HG02588 (cell line): ENCODE results near the gene TRUB1.

Experiments
- ATAC-seq: cut with Tn5 transposase; IDR thresholded peaks from one replicate; pipeline ENCODE4 v1.9.1; 2021; ENCODE audit warnings: mild to moderate bottlenecking, moderate library complexity; ENCODE audit not compliant: unreplicated experiment

The TRUB1 gene

DNA sequence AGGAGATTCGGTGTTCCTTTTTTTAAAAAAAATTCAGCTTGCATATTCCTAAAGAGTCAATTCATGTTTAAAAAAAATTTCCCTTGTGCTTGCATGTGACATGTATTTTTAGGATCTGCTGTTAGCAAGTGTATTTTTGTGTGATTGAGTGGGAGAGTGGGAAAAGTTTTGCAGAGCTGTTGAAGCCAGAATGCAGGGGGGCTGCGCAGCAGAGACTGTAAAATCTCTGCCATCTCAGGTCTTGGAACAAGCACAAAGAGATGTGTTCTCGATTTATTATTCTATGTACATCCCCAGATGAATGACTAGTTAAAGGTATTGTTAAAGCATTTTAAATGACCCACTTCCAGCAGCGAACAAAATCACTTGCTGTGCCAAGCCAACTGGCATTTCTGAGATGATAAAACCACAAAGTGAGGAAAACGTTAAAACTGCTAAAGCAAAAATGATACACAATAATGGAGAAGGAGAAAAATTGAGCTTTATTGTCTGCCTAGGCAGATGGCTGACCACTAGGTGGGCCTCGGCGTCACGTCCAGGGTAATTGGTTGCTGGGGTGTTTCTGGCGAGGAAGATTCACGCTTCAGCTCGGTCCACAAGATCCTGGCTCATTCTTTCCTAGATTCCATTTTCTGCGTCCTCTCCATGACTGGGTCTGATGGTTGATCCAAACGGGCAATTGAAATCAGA lies 88.2 kb downstream of the TRUB1 start:
- no peak for ATAC-seq

DNA sequence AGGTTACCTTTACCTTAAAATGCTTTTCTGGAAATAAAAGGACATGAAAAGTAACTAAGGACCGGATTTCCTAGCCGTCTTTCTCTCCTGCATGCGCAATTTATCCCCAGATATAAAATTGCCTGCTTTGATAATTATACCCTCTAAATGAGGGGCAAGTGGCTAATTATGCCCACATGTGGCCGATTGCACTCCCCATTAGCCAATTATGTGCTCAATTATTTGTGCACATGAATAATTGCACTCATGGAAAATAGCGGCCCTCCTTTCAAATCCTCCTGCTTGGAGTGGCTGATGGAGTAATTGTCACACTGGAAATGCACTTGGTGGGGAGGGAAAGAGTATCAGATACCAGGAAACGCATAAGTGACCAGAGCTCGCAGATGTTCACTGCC lies 88.7 kb downstream of the TRUB1 start:
- no peak for ATAC-seq
